ENCODE results near the gene SPON1. TPM values are rescaled to one million over a fixed set of nuclear protein-coding genes. Genes with fewer than 3 reads are reported as not detected.

Gene SPON1
- total and polyA plus RNA-seq, 2 donors (not counting 1 experiment from before 2014, with no cell fraction given) = 0.30 TPM; not detected in 1

- Mint-ChIP-seq H3K27ac (no peak overlapping the region), H3K27me3 (peaks cover 25% of the 10 kb centered on the region), H3K4me1 (no peaks in the 10 kb centered on the region), H3K9me3 (ENCODE audit: insufficient read depth) (peaks cover 3% of the 10 kb centered on the region), H3K4me3 (no peak overlapping the region)
- Histone ChIP-seq H3K36me3 (replicated peaks in 1 of 2; ENCODE audit: control extremely low read depth in 1 of 2, control insufficient read depth in 1 of 2, extremely low read depth in 1 of 2, insufficient read depth in 2 of 2, low read length in 1 of 2) (no peaks in the 10 kb centered on the region), H4K20me1 (ENCODE audit: control insufficient read depth, insufficient read depth, low read length, poor library complexity, severe bottlenecking) (no peaks in the 10 kb centered on the region), H3K4me2 (replicated peaks; ENCODE audit: low read depth, low read length, poor library complexity, severe bottlenecking) (no peak overlapping the region), H3K27me3 (replicated peaks in 1 of 4; ENCODE audit: control extremely low read depth in 1 of 4, control insufficient read depth in 3 of 4, insufficient read depth in 4 of 4, low read length in 3 of 4) (peaks cover 0 to 11% (median 3%) of the 10 kb centered on the region in 4 experiments), H3K9me3 (ENCODE audit: control extremely low read depth in 1 of 3, control insufficient read depth in 2 of 3, insufficient read depth in 1 of 3, low read length in 2 of 3) (peaks cover 0 to 5% (median 3%) of the 10 kb centered on the region in 3 donors), H3K27ac (ENCODE audit: low read length in 2 of 2) (no peak overlapping the region), H3K4me1 (ENCODE audit: control insufficient read depth in 2 of 2, insufficient read depth in 2 of 2, low read length in 2 of 2) (no peaks in the 10 kb centered on the region), H3K4me3 (ENCODE audit: control extremely low read depth in 1 of 5, extremely low read depth in 1 of 5, insufficient read depth in 1 of 5, low read depth in 2 of 5, low read length in 4 of 5) (no peak overlapping the region), H3K79me2 (ENCODE audit: control insufficient read depth, insufficient read depth, low read length) (no peaks in the 10 kb centered on the region), H3K9ac (ENCODE audit: low read length) (no peak overlapping the region), H2AFZ (ENCODE audit: insufficient read depth, low read depth, low read length, poor library complexity, severe bottlenecking) (no peak overlapping the region)
- WGBS (ENCODE audit: insufficient coverage) = 93% methylated on average over 2 of the region's 4 CpGs
- DNase-seq (no peak), ATAC-seq (ENCODE audit: low read depth) (no peak)
- ChIA-PET POLR2A (no interaction called here), CTCF (no interaction called here)
- intact Hi-C loops (cut with micrococcal nuclease) = no loop called here
- TF ChIP-seq EZH2 (IDR thresholded peaks at IDR 0.05; ENCODE audit: borderline replicate concordance, insufficient read depth, low read depth, low read length, poor library complexity, severe bottlenecking) = no peak
- TF ChIP-seq, protein P1, sequence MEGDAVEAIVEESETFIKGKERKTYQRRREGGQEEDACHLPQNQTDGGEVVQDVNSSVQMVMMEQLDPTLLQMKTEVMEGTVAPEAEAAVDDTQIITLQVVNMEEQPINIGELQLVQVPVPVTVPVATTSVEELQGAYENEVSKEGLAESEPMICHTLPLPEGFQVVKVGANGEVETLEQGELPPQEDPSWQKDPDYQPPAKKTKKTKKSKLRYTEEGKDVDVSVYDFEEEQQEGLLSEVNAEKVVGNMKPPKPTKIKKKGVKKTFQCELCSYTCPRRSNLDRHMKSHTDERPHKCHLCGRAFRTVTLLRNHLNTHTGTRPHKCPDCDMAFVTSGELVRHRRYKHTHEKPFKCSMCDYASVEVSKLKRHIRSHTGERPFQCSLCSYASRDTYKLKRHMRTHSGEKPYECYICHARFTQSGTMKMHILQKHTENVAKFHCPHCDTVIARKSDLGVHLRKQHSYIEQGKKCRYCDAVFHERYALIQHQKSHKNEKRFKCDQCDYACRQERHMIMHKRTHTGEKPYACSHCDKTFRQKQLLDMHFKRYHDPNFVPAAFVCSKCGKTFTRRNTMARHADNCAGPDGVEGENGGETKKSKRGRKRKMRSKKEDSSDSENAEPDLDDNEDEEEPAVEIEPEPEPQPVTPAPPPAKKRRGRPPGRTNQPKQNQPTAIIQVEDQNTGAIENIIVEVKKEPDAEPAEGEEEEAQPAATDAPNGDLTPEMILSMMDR (IDR thresholded peaks at IDR 0.05) = no peak
Measured at GRCh38 chr11:13997881-13998280, 35.4 kb downstream of the SPON1 start.

DNA sequence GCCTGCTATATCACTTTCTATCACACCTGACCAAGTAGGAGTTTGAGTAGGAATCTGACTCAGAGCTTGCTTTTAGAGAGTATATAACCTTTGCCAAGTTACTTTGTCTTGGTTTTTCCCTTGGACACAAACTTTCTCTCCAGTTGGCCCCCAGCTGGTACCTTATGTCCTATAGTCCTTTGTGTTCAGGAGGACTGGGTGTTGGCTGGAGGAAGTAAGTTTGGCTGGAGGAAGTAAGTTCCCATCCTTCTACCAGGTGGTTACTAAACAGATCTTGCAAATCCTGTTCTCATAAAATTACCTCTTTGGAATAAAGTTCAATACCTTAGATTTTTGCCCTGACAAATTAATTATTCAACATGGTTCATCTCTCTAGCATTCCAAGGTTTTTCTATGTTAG lies 37.2 kb downstream of the SPON1 start:
- no peak overlapping the region for H3K4me3 ChIP-seq (ENCODE audit: control extremely low read depth in 1 of 5, extremely low read depth in 1 of 5, insufficient read depth in 1 of 5, low read depth in 2 of 5, low read length in 4 of 5)
- Mint-ChIP-seq H3K27me3 (peaks cover 21% of the 10 kb centered on the region), H3K4me1 (no peaks in the 10 kb centered on the region), H3K4me3 (no peak overlapping the region), H3K9me3 (ENCODE audit: insufficient read depth) (peaks cover 9% of the 10 kb centered on the region), H3K27ac (no peak overlapping the region)
- H3K4me1 ChIP-seq (ENCODE audit: control insufficient read depth in 2 of 2, insufficient read depth in 2 of 2, low read length in 2 of 2) = no peaks in the 10 kb centered on the region
- peaks cover 0 to 6% (median 3%) of the 10 kb centered on the region in 4 experiments for H3K27me3 ChIP-seq (replicated peaks in 1 of 4; ENCODE audit: control extremely low read depth in 1 of 4, control insufficient read depth in 3 of 4, insufficient read depth in 4 of 4, low read length in 3 of 4)
- peaks cover 0 to 5% (median 3%) of the 10 kb centered on the region in 3 donors for H3K9me3 ChIP-seq (ENCODE audit: control extremely low read depth in 1 of 3, control insufficient read depth in 2 of 3, insufficient read depth in 1 of 3, low read length in 2 of 3)
- intact Hi-C loops (cut with micrococcal nuclease) = no loop called here
- ChIA-PET CTCF (no interaction called here), POLR2A (no interaction called here)
- H3K36me3 ChIP-seq (replicated peaks in 1 of 2; ENCODE audit: control extremely low read depth in 1 of 2, control insufficient read depth in 1 of 2, extremely low read depth in 1 of 2, insufficient read depth in 2 of 2, low read length in 1 of 2) = no peaks in the 10 kb centered on the region
- no peak overlapping the region for H3K4me2 ChIP-seq (replicated peaks; ENCODE audit: low read depth, low read length, poor library complexity, severe bottlenecking)
- TF ChIP-seq, protein P1 (IDR thresholded peaks at IDR 0.05) = no peak
- TF ChIP-seq EZH2 (IDR thresholded peaks at IDR 0.05; ENCODE audit: borderline replicate concordance, insufficient read depth, low read depth, low read length, poor library complexity, severe bottlenecking) = no peak
- no peaks in the 10 kb centered on the region for H4K20me1 ChIP-seq (ENCODE audit: control insufficient read depth, insufficient read depth, low read length, poor library complexity, severe bottlenecking)
- no peaks in the 10 kb centered on the region for H3K79me2 ChIP-seq (ENCODE audit: control insufficient read depth, insufficient read depth, low read length)
- DNase-seq = no peak
- no peak overlapping the region for H3K27ac ChIP-seq (ENCODE audit: low read length in 2 of 2)
- ATAC-seq (ENCODE audit: low read depth) = no peak
- H3K9ac ChIP-seq (ENCODE audit: low read length) = no peak overlapping the region
- no peak overlapping the region for H2AFZ ChIP-seq (ENCODE audit: insufficient read depth, low read depth, low read length, poor library complexity, severe bottlenecking)

Measured in B cell (primary cell).